Activated naive CD4-positive, alpha-beta T cell treated with anti-CD3 and anti-CD28 coated beads, Interleukin-2, amount 50 U/mL, for 72 hours (primary cell): ENCODE measurements around the gene ALKBH3. TPM values are rescaled to one million over a fixed set of nuclear protein-coding genes. Genes with fewer than 3 reads are reported as not detected.

Source experiments
- ATAC-seq, 2 donors: fragments of 150-1000 bp; cut with Tn5 transposase; 2 replicates each; pipeline ENCODE4 v1.10.0; 2021; ENCODE audit warnings: mild to moderate bottlenecking in 2 of 2, moderate library complexity in 2 of 2
- DNase-seq, 2 donors: peaks; one replicate each; pipeline ENCODE4 v3.0.0; 2021 to 2022; ENCODE audit warnings: low spot score in 2 of 2
- H3K27ac Mint-ChIP-seq, 2 donors: one replicate each; pipeline ENCODE4 v1.8.0; 2022; ENCODE audit warnings: mild to moderate bottlenecking in 2 of 2, mixed read lengths in 2 of 2
- H3K36me3 Mint-ChIP-seq, 2 donors: one replicate each; pipeline ENCODE4 v1.8.0; 2022; ENCODE audit warnings: mixed read lengths in 2 of 2
- H3K9me3 Mint-ChIP-seq, 2 donors: one replicate each; pipeline ENCODE4 v1.8.0; 2022; ENCODE audit warnings: mixed read lengths in 2 of 2
- total RNA-seq, 2 donors: library from RNA; stranded (reverse); gene quantifications; one replicate each; pipeline ENCODE4 v1.2.3, GENCODE V29; 2022

ALKBH3 gene
- total RNA-seq, 2 donors from 2014 or later: 35.5 to 42.3 TPM

DNA sequence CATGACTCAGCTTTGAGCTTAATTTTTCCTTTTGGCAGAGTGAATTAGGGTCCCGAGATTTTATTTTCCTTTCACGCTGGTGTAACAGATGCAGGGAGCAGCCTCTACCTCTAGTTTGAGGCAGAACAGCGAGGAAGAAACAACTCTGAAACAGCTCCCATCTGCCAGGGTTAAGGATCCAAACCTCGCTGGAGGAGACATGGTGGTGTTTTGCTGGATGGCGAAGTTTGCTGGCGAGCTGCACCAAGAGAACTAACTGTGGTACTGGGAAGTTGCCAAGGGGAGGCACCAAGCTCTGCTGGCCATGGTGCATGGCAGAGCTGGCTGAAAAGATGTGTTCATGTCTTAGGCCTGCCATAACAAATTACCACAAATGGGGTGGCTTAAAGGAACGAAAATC is 7.6 kb upstream of the ALKBH3 start:
- DNase-seq: no peak

DNA sequence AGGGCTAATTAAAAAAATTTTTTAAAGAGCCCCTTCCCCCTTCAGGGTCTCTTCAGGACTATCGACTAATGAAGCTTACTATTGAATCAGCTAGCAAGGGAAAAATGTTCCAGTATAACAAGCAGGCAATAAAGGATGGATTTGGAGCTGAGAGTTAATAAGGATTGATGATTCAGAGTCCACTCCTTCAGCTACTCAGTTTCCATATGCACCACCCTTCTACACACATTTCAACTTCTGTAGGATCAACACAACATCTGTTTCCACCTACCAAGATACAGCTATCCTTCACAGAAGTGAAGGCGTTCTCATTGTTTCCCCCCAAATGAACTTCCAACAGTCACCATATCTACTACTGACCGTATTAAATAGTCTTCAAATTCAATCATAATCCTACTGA is 6.6 kb upstream of the ALKBH3 start:
- Mint-ChIP-seq H3K9me3 (no peaks in the 10 kb centered on the region), H3K27ac (no peak overlapping the region), H3K36me3 (peaks cover 0 to 14% of the 10 kb centered on the region in 2 donors)
- ATAC-seq: no peak
- DNase-seq: no peak

More for the DNA sequence above, 7.6 kb upstream of the ALKBH3 start:
- no peaks in the 10 kb centered on the region for H3K9me3 Mint-ChIP-seq
- no peak for ATAC-seq
- no peak overlapping the region for H3K27ac Mint-ChIP-seq
- H3K36me3 Mint-ChIP-seq: peaks cover 0 to 9% of the 10 kb centered on the region in 2 donors

DNA sequence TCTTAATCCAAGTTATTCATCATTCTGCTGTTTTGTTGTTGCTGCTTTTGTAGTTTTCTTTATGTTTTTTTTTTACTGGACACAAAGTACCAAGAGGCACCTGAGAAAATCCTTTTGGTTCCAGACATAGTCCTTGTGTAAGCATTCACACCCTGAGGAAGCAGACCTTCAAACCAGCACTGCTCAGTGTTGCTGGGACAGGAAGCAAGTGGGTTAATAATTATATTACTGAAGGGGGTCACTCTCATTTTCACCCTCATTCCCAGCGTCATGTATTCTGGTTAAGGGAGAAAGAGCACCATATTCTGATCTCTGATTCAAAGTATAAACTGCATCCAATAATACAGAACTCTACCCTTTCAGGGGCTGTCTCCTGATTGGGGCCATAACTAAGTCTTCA is 5.9 kb upstream of the ALKBH3 start:
- peaks cover 0 to 14% of the 10 kb centered on the region in 2 donors for H3K36me3 Mint-ChIP-seq
- no peak overlapping the region for H3K27ac Mint-ChIP-seq
- DNase-seq (no peak), ATAC-seq (no peak)
- H3K9me3 Mint-ChIP-seq: no peaks in the 10 kb centered on the region

DNA sequence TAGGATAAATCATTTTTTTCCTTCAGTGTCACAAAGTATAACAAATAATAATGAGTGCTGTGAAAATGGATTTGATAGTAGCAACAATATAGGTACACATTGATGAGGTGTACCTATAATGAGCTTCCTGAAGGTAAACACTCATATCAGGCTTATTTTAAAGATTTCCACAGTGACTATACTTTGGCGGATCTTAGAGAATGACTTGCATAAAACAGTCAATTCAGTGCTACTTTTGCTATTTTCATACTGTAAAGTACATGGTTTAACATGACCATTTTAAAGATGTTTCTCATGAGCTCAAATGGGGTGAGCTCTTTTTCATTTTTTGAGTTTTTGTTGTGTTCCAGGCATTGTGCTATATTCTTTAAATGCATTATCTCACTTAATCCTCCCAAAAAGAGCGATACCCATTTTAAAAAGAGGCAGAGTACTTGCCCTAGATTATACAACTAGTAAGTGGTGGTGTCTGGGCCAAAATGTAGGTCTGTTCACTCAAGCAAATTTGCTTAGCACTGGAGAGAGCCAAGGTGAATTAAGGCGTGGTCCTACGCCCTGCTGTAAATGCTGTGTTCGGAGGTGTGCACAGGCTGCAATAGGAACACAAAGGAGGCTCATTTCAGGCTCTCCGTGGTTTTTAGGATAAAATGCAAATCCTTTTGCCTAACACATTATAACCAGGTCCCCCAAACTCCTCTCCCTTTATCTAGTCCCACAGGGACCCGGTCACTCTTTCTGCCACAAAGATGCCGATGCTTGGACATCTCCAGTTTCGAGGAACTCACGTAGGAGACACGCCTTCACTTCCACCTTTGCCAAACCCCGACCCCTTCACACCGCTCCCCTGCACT is 617 bp upstream of the ALKBH3 start:
- H3K36me3 Mint-ChIP-seq: peaks cover 26% of the 10 kb centered on the region in 2 donors
- ATAC-seq (peak in 1 of 2 donors; percentile 4), DNase-seq (no peak)
- peak overlapping the region; percentile 95 to 97 for H3K27ac Mint-ChIP-seq
- peaks cover 0 to 4% of the 10 kb centered on the region in 2 donors for H3K9me3 Mint-ChIP-seq

DNA sequence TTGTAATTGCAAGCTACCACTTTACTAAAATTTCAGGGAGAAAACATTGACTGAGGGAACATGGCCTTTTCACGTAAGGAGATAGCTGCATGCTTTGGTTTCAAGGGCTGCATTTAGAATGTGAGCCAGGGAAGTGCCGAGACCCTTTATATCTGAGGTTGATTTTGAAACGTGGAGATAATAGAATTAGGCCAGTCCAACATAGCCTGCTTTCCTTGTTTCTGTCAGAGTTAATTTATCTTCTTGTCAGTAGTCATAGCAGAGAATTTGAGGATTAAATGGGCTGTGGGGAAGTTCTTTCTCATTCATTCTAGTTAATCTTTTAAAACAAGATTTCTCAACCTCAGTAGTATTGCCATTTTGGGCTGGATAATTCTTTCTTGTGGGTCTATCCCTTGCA is 12.2 kb downstream of the ALKBH3 start:
- no peak overlapping the region for H3K27ac Mint-ChIP-seq
- H3K9me3 Mint-ChIP-seq: no peaks in the 10 kb centered on the region
- peaks cover 9 to 17% of the 10 kb centered on the region in 2 donors for H3K36me3 Mint-ChIP-seq
- no peak for ATAC-seq
- DNase-seq: no peak

DNA sequence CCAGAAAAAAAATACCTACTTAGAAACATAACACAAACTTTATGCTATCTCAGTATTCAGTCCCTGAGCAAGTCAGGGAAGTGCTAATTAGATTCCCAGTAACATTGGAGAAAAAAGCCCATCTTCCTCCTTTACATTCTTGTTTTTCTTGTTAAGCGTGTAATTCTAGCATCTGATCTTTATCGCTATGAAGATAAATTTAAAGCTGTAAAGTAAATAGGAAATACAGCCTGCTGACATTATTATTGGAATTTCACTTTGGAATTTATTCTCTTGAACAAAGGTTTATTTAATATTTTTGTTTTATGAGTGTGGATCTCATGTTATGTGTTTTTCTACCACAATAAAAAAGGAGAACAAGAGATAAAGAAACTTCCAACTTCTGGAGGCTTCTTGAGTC is 13.9 kb downstream of the ALKBH3 start:
- ATAC-seq (no peak), DNase-seq (no peak)
- Mint-ChIP-seq H3K27ac (no peak overlapping the region), H3K9me3 (no peaks in the 10 kb centered on the region), H3K36me3 (peaks cover 17 to 23% of the 10 kb centered on the region in 2 donors)

DNA sequence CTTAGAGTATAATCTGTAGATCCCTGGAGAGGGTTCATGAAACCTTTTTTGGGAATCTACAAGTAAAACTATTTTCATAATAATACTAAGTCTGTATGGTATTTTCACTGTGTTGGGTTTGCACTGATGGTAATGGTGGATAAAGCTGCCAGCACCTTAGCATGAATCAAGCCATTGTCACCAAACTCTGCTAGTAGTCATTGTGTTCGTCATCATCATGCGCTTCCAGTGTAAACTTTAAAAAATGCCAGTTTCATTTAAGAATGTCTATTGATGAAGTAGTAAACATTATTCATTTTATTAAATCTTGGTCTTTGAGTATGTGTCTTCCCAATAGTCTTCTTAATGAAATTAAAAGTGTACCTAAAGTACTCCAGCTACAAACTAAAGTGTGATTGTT is 15.0 kb downstream of the ALKBH3 start:
- Mint-ChIP-seq H3K27ac (no peak overlapping the region), H3K36me3 (peaks cover 16 to 17% of the 10 kb centered on the region in 2 donors), H3K9me3 (no peaks in the 10 kb centered on the region)
- no peak for DNase-seq
- ATAC-seq: no peak

DNA sequence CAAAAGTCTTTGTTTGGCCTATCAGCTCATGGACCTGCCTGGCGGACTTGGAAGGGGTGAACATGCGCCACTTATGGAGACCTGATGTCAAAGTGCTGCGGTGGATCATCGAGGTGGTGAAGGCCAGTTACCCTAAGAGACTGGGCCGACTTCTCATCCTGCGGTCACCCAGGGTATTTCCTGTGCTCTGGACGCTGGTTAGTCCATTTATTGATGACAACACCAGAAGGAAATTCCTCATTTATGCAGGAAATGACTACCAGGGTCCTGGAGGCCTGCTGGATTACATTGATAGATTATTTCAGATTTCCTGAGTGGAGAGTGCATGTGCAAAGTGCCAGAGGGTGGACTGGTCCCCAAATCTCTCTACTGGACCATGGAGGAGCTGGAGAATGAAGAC is 17.9 kb downstream of the ALKBH3 start:
- DNase-seq: no peak
- no peak for ATAC-seq
- Mint-ChIP-seq H3K27ac (no peak overlapping the region), H3K9me3 (no peaks in the 10 kb centered on the region), H3K36me3 (peaks cover 9 to 14% of the 10 kb centered on the region in 2 donors)

DNA sequence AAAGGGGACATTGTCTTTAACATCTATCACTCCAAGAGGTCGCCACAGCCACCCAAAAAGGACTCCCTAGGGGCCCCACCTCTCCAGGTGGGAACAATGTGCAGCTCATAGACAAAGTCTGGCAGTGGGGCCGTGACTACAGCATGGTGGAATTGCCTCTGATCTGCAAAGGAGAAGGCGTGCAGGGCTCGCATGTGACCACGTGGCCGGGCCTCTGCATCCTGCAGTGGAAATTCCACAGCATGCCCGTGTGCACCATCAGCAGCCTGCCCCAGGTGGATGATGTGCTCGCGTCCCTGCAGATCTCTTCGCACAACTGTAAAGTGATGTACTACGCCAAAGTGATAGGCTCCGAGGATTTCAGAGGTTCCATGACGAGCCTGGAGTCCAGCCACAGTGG is 18.5 kb downstream of the ALKBH3 start:
- DNase-seq: no peak
- Mint-ChIP-seq H3K27ac (no peak overlapping the region), H3K9me3 (no peaks in the 10 kb centered on the region), H3K36me3 (peaks cover 9 to 14% of the 10 kb centered on the region in 2 donors)
- no peak for ATAC-seq

DNA sequence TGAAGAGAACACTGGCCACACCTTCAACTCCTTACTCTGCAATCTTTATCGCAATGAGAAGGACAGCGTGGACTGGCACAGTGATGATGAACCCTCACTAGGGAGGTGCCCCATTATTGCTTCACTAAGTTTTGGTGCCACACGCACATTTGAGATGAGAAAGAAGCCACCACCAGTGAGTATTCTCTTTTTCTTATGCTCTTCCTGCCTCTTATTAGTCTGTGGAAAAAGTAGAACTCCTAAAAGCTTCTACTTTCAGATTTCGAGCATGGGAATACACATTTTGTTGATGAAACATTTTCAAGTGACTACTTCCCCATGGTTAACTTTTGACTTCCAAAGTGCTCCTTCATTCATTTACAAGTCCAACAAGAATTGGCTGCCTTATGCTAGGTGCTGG is 20.9 kb downstream of the ALKBH3 start:
- ATAC-seq (no peak), DNase-seq (no peak)
- Mint-ChIP-seq H3K27ac (no peak overlapping the region), H3K36me3 (peaks cover 9 to 14% of the 10 kb centered on the region in 2 donors), H3K9me3 (no peaks in the 10 kb centered on the region)

DNA sequence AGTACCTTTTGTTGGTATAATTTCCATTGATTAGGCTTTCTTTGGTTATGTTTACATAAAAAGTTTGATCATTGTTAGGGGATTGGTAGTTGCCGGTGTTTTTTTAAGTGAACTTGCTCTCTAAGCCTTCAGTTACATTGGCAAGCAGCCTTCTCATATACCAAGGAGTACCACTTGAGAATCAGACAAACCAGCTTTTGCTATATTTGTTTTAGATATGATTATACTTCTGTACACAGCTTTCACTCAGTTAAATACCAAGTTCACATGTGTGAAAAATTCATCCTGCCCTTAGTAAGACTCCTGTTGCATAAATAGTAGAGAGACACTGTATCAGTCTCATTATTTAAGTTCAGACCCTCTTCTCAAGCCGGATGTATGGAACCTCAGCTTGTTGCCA is 22.4 kb downstream of the ALKBH3 start:
- DNase-seq (no peak), ATAC-seq (no peak)
- Mint-ChIP-seq H3K9me3 (no peaks in the 10 kb centered on the region), H3K36me3 (peaks cover 3 to 19% of the 10 kb centered on the region in 2 donors), H3K27ac (no peak overlapping the region)

DNA sequence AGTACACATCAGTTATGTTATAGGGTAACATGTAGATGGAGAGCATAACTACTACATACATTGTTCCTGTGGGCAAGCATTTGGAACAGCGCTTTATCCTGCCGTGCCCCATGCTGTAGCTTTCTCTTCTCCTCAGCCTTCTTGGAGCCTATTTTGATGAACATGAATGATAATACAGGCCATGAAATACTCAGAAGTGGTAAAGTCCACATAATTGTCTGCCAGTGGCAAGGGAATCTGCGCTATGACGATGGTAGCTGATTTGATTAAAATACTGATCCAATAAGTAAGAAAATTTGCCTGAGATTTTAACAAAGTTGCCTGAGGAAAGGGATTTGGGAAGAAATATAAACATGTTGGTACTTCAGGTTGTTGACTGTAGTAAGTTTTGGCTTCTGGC is 23.3 kb downstream of the ALKBH3 start:
- no peak for DNase-seq

DNA sequence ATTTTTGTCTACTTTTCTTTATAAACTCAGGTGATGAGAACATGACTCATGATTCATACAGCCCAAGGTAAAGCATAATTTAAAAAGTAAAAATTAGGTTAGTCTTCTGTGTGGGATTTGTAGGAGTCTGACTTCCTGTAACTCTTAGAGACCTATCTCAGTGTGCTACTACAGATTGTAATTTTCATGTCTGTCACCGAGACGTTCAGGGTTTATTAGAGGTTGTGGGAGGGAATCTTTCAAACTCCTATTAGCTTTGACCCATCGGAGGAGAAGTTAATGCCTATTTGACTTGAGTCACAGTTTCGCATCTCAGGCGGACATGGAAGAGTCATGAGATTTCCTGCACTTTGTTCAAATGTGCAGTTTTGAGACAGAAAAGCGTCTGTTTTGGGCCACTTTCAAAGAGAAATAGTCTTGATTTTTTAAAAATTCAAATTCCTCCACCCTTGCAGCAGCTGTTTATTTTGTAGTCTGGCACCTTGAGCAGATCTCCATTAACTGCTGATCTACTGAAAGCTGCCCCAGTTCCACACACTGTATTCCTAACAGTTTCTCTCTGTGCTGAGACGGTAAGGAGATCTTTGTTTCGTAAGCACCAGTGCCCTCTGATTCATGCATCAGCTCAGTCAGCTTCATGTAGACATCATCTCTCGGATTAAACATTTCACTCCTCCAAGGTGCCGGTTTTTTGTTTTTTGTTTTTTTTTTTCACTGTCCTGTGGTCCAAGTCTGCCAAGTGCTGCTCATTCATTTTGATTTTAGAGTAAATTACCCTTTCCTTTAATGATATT is 24.3 kb downstream of the ALKBH3 start:
- Mint-ChIP-seq H3K27ac (no peak overlapping the region), H3K36me3 (peaks cover 0 to 13% of the 10 kb centered on the region in 2 donors)
- no peak for DNase-seq

More for the DNA sequence above, 23.3 kb downstream of the ALKBH3 start:
- H3K9me3 Mint-ChIP-seq: no peaks in the 10 kb centered on the region
- H3K27ac Mint-ChIP-seq: no peak overlapping the region
- ATAC-seq: no peak
- peaks cover 0 to 13% of the 10 kb centered on the region in 2 donors for H3K36me3 Mint-ChIP-seq

DNA sequence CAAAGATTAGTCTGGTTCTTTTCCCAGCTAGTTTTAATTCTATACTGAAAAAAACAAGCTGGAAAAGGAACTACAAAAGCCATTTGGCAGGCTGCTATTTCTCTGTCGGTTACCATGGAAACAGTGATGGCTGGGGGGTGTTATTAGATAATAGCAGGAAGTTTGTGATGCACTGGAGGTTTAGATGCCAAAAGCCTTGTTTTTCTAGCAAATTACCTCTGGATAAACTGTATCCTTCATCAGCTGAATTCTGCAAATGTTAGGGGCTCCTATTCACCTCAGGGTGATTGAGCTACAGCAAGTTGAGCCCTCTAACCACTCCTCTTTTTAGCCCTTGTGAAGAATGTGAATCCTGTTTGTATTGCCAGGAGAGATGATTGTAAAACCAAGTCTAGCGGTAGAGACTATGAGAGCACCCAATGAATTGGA is 25.2 kb downstream of the ALKBH3 start:
- DNase-seq: no peak
- Mint-ChIP-seq H3K36me3 (peaks cover 0 to 13% of the 10 kb centered on the region in 2 donors), H3K27ac (no peak overlapping the region), H3K9me3 (no peaks in the 10 kb centered on the region)
- ATAC-seq: no peak

More for the DNA sequence above, 24.3 kb downstream of the ALKBH3 start:
- no peaks in the 10 kb centered on the region for H3K9me3 Mint-ChIP-seq
- ATAC-seq: no peak

DNA sequence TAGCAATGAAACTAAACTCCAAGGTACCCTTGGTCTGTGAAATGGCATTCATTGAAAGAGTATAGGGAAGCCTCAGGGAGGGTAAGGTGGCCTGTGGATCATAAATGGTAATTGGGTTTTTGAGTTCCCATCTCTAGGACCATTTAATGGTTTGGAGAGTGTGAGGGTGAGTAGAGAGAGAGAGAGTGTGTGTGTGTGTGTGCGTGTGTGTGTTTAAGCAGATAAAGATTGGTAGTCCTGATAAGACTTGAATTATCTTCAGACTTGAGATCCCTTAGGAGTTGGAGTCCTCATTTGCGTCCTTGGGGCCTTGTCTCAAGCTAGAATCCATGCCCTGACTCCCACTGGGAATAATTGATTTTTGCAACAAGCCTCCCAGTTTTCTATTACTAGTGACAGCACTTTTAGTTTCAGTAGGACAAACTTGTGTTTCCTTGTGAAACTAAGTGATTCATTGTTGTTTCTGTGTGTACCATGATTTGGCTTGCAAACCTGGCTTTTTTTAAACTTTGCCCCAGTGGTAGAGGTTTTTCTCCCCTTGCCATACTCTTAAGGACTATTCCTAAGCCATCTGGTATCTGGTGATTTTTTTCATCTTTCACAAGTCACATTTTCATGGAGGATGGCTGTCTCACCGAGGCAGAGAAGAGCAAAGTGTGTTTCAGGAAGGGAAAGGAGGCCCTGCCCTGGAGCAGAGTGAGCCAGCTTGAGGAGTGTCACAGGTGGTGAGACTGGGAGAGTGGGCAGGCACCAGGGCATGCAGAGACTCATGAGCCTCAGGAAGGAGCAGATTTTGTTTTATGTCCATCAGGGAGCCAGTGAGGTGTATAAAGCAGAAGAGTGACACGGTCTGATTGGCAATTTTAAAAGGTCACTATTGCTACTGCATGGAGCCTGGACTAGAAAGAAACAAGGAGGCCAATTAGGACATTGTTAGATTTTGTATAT is 26.7 kb downstream of the ALKBH3 start:
- DNase-seq: no peak
- Mint-ChIP-seq H3K27ac (peak overlapping the region in 1 of 2 donors; percentile 48), H3K36me3 (peaks cover 0 to 11% of the 10 kb centered on the region in 2 donors), H3K9me3 (no peaks in the 10 kb centered on the region)
- ATAC-seq: peak in 1 of 2 donors; percentile 54

DNA sequence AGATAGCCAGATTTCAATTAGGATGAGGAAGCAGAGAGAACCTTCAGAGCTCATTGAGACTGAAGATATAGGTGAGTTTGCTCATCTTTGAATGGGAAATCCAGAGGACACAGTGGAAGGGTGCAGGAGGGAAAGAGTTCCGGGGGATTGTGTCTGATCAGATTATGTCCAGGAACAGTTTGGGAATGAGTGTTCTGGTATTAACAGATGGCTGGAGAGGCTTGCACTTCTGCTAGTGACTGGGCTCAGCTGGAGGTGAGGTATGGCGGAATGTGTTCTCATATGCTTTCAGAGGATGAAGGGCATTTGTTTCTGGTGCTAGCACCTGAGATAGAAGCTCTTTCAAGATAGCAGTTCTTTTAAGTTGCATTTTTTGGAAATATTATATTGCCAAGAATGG is 27.6 kb downstream of the ALKBH3 start:
- Mint-ChIP-seq H3K9me3 (no peaks in the 10 kb centered on the region), H3K36me3 (peaks cover 0 to 14% of the 10 kb centered on the region in 2 donors), H3K27ac (peak overlapping the region in 1 of 2 donors; percentile 49)
- DNase-seq (no peak), ATAC-seq (no peak)
